Stimulated activated CD4-positive, alpha-beta T cell treated with anti-CD3 and anti-CD28 coated beads, Interleukin-4, amount 100 ng/mL, for 1 hour (primary cell): ENCODE measurements around the gene ANXA3.
A peak's percentile ranks its signal among the peaks of the same experiment; 100 is the strongest.
"Not testable (repeated sequence)": the region's sequence is repeated elsewhere in the genome, so short reads cannot be mapped to it uniquely, and the experiment has no call there.

Experiments
- DNase-seq: peaks from one replicate; pipeline ENCODE4 v3.0.0-alpha.2; 2020

The ANXA3 gene

GRCh38 chr4:78551420-78552351, at the start of gene ANXA3:
ANXA3 (plus strand) TSS chr4:78551770; CDS start chr4:78554474, 2,704 bp downstream.
- DNase-seq, result peak; percentile 3

GRCh38 chr4:78506260-78506659, 45.3 kb upstream of the ANXA3 start:
- DNase-seq, result not testable (repeated sequence)

- DNase-seq, result no peak
Measured at GRCh38 chr4:78509043-78509442, 42.5 kb upstream of the ANXA3 start.

- DNase-seq, result no peak
Measured at GRCh38 chr4:78510108-78510507, 41.5 kb upstream of the ANXA3 start.

GRCh38 chr4:78510681-78511080, 40.9 kb upstream of the ANXA3 start:
- no peak for DNase-seq

- DNase-seq, result no peak
Measured at GRCh38 chr4:78512357-78512920, 39.1 kb upstream of the ANXA3 start.

- no peak for DNase-seq
Measured at GRCh38 chr4:78513411-78513975, 38.1 kb upstream of the ANXA3 start.

GRCh38 chr4:78517050-78517652, 34.4 kb upstream of the ANXA3 start:
- no peak for DNase-seq

- DNase-seq, result no peak
Measured at GRCh38 chr4:78518561-78518960, 33.0 kb upstream of the ANXA3 start.

GRCh38 chr4:78519962-78520361, 31.6 kb upstream of the ANXA3 start:
- DNase-seq, result no peak

GRCh38 chr4:78520808-78521226, 30.8 kb upstream of the ANXA3 start:
- DNase-seq, result no peak

GRCh38 chr4:78524009-78524408, 27.6 kb upstream of the ANXA3 start:
- DNase-seq, result no peak

- no peak for DNase-seq
Measured at GRCh38 chr4:78525559-78525958, 26.0 kb upstream of the ANXA3 start.

- no peak for DNase-seq
Measured at GRCh38 chr4:78527103-78527502, 24.5 kb upstream of the ANXA3 start.

GRCh38 chr4:78527555-78527954, 24.0 kb upstream of the ANXA3 start:
- DNase-seq, result no peak

- no peak for DNase-seq
Measured at GRCh38 chr4:78528327-78528726, 23.2 kb upstream of the ANXA3 start.

GRCh38 chr4:78529569-78530209, 21.9 kb upstream of the ANXA3 start:
- no peak for DNase-seq

- no peak for DNase-seq
Measured at GRCh38 chr4:78532046-78532445, 19.5 kb upstream of the ANXA3 start.

- no peak for DNase-seq
Measured at GRCh38 chr4:78533854-78534253, 17.7 kb upstream of the ANXA3 start.

- DNase-seq, result no peak
Measured at GRCh38 chr4:78534286-78534955, 17.1 kb upstream of the ANXA3 start.

- no peak for DNase-seq
Measured at GRCh38 chr4:78542373-78542772, 9.2 kb upstream of the ANXA3 start.

GRCh38 chr4:78543424-78544125, 8.0 kb upstream of the ANXA3 start:
- no peak for DNase-seq
